Naive thymus-derived CD4-positive, alpha-beta T cell (primary cell): ENCODE results near the gene UCK1. TPM values are rescaled to one million over a fixed set of nuclear protein-coding genes. Genes with fewer than 3 reads are reported as not detected.
A peak's percentile ranks its signal among the peaks of the same experiment; 100 is the strongest.

Source experiments
- ATAC-seq: fragments of 150-1000 bp; cut with Tn5 transposase; 2 replicates; pipeline ENCODE4 v1.10.0; 2021; ENCODE audit warnings: mild to moderate bottlenecking, moderate library complexity
- CTCF ChIA-PET: fragments of 350-600 bp; sonication (Branson Sonifier 250); formaldehyde crosslinking; loops from one replicate; lab custom pipeline; 2021; ENCODE audit warnings: antibody characterized with exemption; lab: Charles Lee
- POLR2A ChIA-PET: fragments of 350-600 bp; sonication (Branson Sonifier 250); formaldehyde crosslinking; loops from one replicate; lab custom pipeline; 2021; ENCODE audit warnings: antibody characterized with exemption, inconsistent platforms; lab: Charles Lee
- DNase-seq, 9 donors: peaks; one replicate each; pipeline versions ENCODE4 v3.0.0 to v3.0.0-alpha.2; 2020 to 2022; ENCODE audit warnings: mixed read lengths in 1 of 9
- H3K27ac ChIP-seq: one replicate; pipeline ENCODE4 v1.7.0; 2013; ENCODE audit warnings: mild to moderate bottlenecking, low read depth, low read length, moderate library complexity
- H3K27me3 ChIP-seq, 2 donors: one replicate each; pipeline ENCODE4 v1.7.0; 2013; ENCODE audit warnings: low read length in 2 of 2, mild to moderate bottlenecking in 2 of 2, moderate library complexity in 2 of 2; ENCODE audit not compliant: control insufficient read depth in 2 of 2, insufficient read depth in 2 of 2
- H3K36me3 ChIP-seq, 3 experiments: 1 replicate in 2 of 3; 2 replicates in 1 of 3; pipeline ENCODE4 v1.7.0; 2013; ENCODE audit warnings: low read length in 3 of 3, mild to moderate bottlenecking in 3 of 3, moderate library complexity in 1 of 3; ENCODE audit not compliant: insufficient read depth in 3 of 3, control insufficient read depth in 2 of 3
- H3K4me1 ChIP-seq, 2 donors: one replicate each; pipeline ENCODE4 v1.7.0; 2013; ENCODE audit warnings: low read length in 2 of 2, mild to moderate bottlenecking in 2 of 2, moderate library complexity in 1 of 2; ENCODE audit not compliant: control insufficient read depth in 2 of 2, insufficient read depth in 2 of 2
- H3K4me3 ChIP-seq: 2 replicates; pipeline ENCODE4 v1.7.0; 2013; ENCODE audit warnings: mild to moderate bottlenecking, low read length
- H3K9me3 ChIP-seq, 3 experiments: 1 replicate in 2 of 3; 2 replicates in 1 of 3; pipeline ENCODE4 v1.7.0; 2013; ENCODE audit warnings: low read length in 3 of 3; ENCODE audit not compliant: control insufficient read depth in 2 of 3
- H3K27ac Mint-ChIP-seq, 9 donors: one replicate each; pipeline ENCODE4 v1.8.0; 2020 to 2022; ENCODE audit warnings: mixed read lengths in 9 of 9, mild to moderate bottlenecking in 8 of 9, moderate library complexity in 5 of 9, inconsistent platforms in 2 of 9
- H3K27me3 Mint-ChIP-seq, 5 donors: one replicate each; pipeline ENCODE4 v1.8.0; 2021 to 2022; ENCODE audit warnings: mixed read lengths in 5 of 5, mild to moderate bottlenecking in 1 of 5
- H3K36me3 Mint-ChIP-seq, 5 donors: one replicate each; pipeline ENCODE4 v1.8.0; 2020 to 2022; ENCODE audit warnings: mixed read lengths in 5 of 5, mild to moderate bottlenecking in 3 of 5, inconsistent platforms in 1 of 5
- H3K4me1 Mint-ChIP-seq, 7 donors: one replicate each; pipeline ENCODE4 v1.8.0; 2020 to 2022; ENCODE audit warnings: mixed read lengths in 7 of 7, mild to moderate bottlenecking in 3 of 7, inconsistent platforms in 1 of 7
- H3K4me3 Mint-ChIP-seq, 10 donors: one replicate each; pipeline ENCODE4 v1.8.0; 2020 to 2022; ENCODE audit warnings: mild to moderate bottlenecking in 10 of 10, mixed read lengths in 10 of 10, moderate library complexity in 6 of 10, inconsistent platforms in 2 of 10
- H3K9me3 Mint-ChIP-seq, 11 donors: one replicate each; pipeline ENCODE4 v1.8.0; 2020 to 2022; ENCODE audit warnings: mixed read lengths in 11 of 11, mild to moderate bottlenecking in 4 of 11, inconsistent platforms in 1 of 11, moderate library complexity in 1 of 11
- intact Hi-C, 2 donors: fragments of 100-400 bp; cut with micrococcal nuclease; formaldehyde crosslinking; loops; one replicate each; pipeline ENCODE4 v1.15.1; 2023
- polyA plus RNA-seq, 2 donors: library from polyadenylated mRNA; unstranded; fragments of 300-500 nt; fragmentation: Illumina TruSeq; gene quantifications; one replicate each; pipeline ENCODE4 v1.2.3, GENCODE V29; 2021
- total RNA-seq, 6 experiments: library from RNA in 5 of 6; stranded (reverse) in 5 of 6; gene quantifications; 1 replicate in 5 of 6; 2 replicates in 1 of 6; pipeline ENCODE4 v1.2.3 and lab custom pipeline; 2021 to 2026

Gene UCK1
- total and polyA plus RNA-seq, 7 experiments from 2014 or later = 21.2 to 40.1 (median 29.3) TPM

GRCh38 chr9:131496844-131497405, 34.1 kb downstream of the UCK1 start:
- Mint-ChIP-seq H3K27ac (peak overlapping the region in 3 of 9 donors; percentile 17 to 98 (median 33)), H3K4me3 (no peak overlapping the region), H3K27me3 (no peaks in the 10 kb centered on the region), H3K9me3 (no peaks in the 10 kb centered on the region), H3K36me3 (peaks cover 0 to 26% (median 12%) of the 10 kb centered on the region in 5 donors), H3K4me1 (peaks cover 27 to 47% (median 45%) of the 10 kb centered on the region in 7 donors)
- H3K27ac ChIP-seq = peak overlapping the region; percentile 88
- no peak overlapping the region for H3K4me3 ChIP-seq
- ChIA-PET CTCF (interaction anchor here (0.6 kb wide), 1 partner anchor 54 kb away, joined by 4 read pairs; no protein-coding TSS in a partner anchor), POLR2A (no interaction called here)
- no peaks in the 10 kb centered on the region for H3K27me3 ChIP-seq
- peaks cover 30% of the 10 kb centered on the region in 2 donors for H3K4me1 ChIP-seq
- no peak for ATAC-seq
- intact Hi-C loops = no loop called here
- DNase-seq = no peak
- H3K36me3 ChIP-seq = peaks cover 17 to 64% (median 20%) of the 10 kb centered on the region in 3 experiments
- no peaks in the 10 kb centered on the region for H3K9me3 ChIP-seq

- no peak for DNase-seq
- Histone ChIP-seq H3K27me3 (no peaks in the 10 kb centered on the region), H3K27ac (no peak overlapping the region), H3K36me3 (peaks cover 18 to 76% (median 28%) of the 10 kb centered on the region in 3 experiments), H3K4me1 (peaks cover 18 to 19% of the 10 kb centered on the region in 2 donors), H3K9me3 (no peaks in the 10 kb centered on the region), H3K4me3 (no peak overlapping the region)
- ATAC-seq = no peak
- Mint-ChIP-seq H3K27ac (peak overlapping the region in 3 of 9 donors; percentile 9 to 32 (median 28)), H3K4me1 (peaks cover 16 to 37% (median 33%) of the 10 kb centered on the region in 7 donors), H3K27me3 (no peaks in the 10 kb centered on the region), H3K9me3 (no peaks in the 10 kb centered on the region), H3K36me3 (peaks cover 5 to 37% (median 18%) of the 10 kb centered on the region in 5 donors), H3K4me3 (no peak overlapping the region)
- intact Hi-C loops = no loop called here
- POLR2A ChIA-PET = no interaction called here
- CTCF ChIA-PET = no interaction called here
Measured at GRCh38 chr9:131495785-131496184, 35.3 kb downstream of the UCK1 start.

GRCh38 chr9:131494296-131494870, 36.7 kb downstream of the UCK1 start:
- ChIA-PET POLR2A (interaction anchor here (0.6 kb wide), 1 partner anchor 18 kb away, joined by 3 read pairs; no protein-coding TSS in a partner anchor), CTCF (no interaction called here)

GRCh38 chr9:131492070-131492469, 39.0 kb downstream of the UCK1 start:
- Histone ChIP-seq H3K27me3 (no peaks in the 10 kb centered on the region), H3K4me1 (no peaks in the 10 kb centered on the region), H3K36me3 (peaks cover 30 to 100% (median 42%) of the 10 kb centered on the region in 3 experiments), H3K4me3 (no peak overlapping the region), H3K9me3 (no peaks in the 10 kb centered on the region), H3K27ac (no peak overlapping the region)
- Mint-ChIP-seq H3K27ac (peak overlapping the region in 6 of 9 donors; percentile 44 to 72 (median 55)), H3K4me1 (peaks cover 0 to 15% (median 10%) of the 10 kb centered on the region in 7 donors), H3K27me3 (no peaks in the 10 kb centered on the region), H3K4me3 (no peak overlapping the region), H3K9me3 (peaks cover 0 to 1% (median 0%) of the 10 kb centered on the region in 11 donors), H3K36me3 (peaks cover 17 to 61% (median 36%) of the 10 kb centered on the region in 5 donors)
- ATAC-seq (no peak), DNase-seq (no peak)
- intact Hi-C loops = no loop called here
- ChIA-PET POLR2A (interaction anchor here (1.1 to 1.3 kb wide), 3 partner anchors 11 to 43 kb away, joined by 3 read pairs; no protein-coding TSS in a partner anchor), CTCF (interaction anchor here (0.5 kb wide), 1 partner anchor 47 kb away, joined by 3 read pairs; no protein-coding TSS in a partner anchor)

More at GRCh38 chr9:131494296-131494870, 36.7 kb downstream of the UCK1 start:
- Histone ChIP-seq H3K9me3 (no peaks in the 10 kb centered on the region), H3K27me3 (no peaks in the 10 kb centered on the region), H3K36me3 (peaks cover 22 to 86% (median 33%) of the 10 kb centered on the region in 3 experiments), H3K4me1 (peaks cover 4 to 6% of the 10 kb centered on the region in 2 donors), H3K27ac (no peak overlapping the region), H3K4me3 (no peak overlapping the region)
- ATAC-seq = no peak
- Mint-ChIP-seq H3K27me3 (no peaks in the 10 kb centered on the region), H3K9me3 (peaks cover 0 to 1% (median 0%) of the 10 kb centered on the region in 11 donors), H3K4me1 (peaks cover 9 to 28% (median 19%) of the 10 kb centered on the region in 7 donors), H3K36me3 (peaks cover 13 to 46% (median 29%) of the 10 kb centered on the region in 5 donors), H3K27ac (peak overlapping the region in 4 of 9 donors; percentile 14 to 77 (median 59)), H3K4me3 (no peak overlapping the region)
- DNase-seq = no peak
- intact Hi-C loops = no loop called here

- ChIA-PET CTCF (no interaction called here), POLR2A (interaction anchor here (1.1 to 1.2 kb wide), 2 partner anchors 12 to 44 kb away, joined by 3 read pairs; no protein-coding TSS in a partner anchor)
- DNase-seq (no peak), ATAC-seq (no peak)
- Histone ChIP-seq H3K27me3 (no peaks in the 10 kb centered on the region), H3K36me3 (peaks cover 33 to 100% (median 42%) of the 10 kb centered on the region in 3 experiments), H3K4me1 (no peaks in the 10 kb centered on the region), H3K27ac (no peak overlapping the region), H3K9me3 (no peaks in the 10 kb centered on the region), H3K4me3 (no peak overlapping the region)
- H3K4me1 Mint-ChIP-seq = peaks cover 0 to 16% (median 11%) of the 10 kb centered on the region in 7 donors
- peak overlapping the region in 2 of 9 donors; percentile 58 to 80 for H3K27ac Mint-ChIP-seq
- H3K27me3 Mint-ChIP-seq = no peaks in the 10 kb centered on the region
- H3K9me3 Mint-ChIP-seq = peaks cover 0 to 1% (median 0%) of the 10 kb centered on the region in 11 donors
- peaks cover 17 to 65% (median 36%) of the 10 kb centered on the region in 5 donors for H3K36me3 Mint-ChIP-seq
- intact Hi-C loops = no loop called here
- no peak overlapping the region for H3K4me3 Mint-ChIP-seq
Measured at GRCh38 chr9:131491001-131491710, 39.9 kb downstream of the UCK1 start.

- CTCF ChIA-PET = no interaction called here
- POLR2A ChIA-PET = no interaction called here
- peak overlapping the region in 4 of 9 donors; percentile 9 to 80 (median 42) for H3K27ac Mint-ChIP-seq
- H3K9me3 Mint-ChIP-seq = peaks cover 0 to 1% (median 0%) of the 10 kb centered on the region in 11 donors
- H3K9me3 ChIP-seq = no peaks in the 10 kb centered on the region
- H3K4me1 ChIP-seq = no peaks in the 10 kb centered on the region
- H3K27me3 Mint-ChIP-seq = no peaks in the 10 kb centered on the region
- ATAC-seq (no peak), DNase-seq (no peak)
- no peak overlapping the region for H3K4me3 ChIP-seq
- intact Hi-C loops = no loop called here
- H3K27ac ChIP-seq = no peak overlapping the region
- H3K36me3 ChIP-seq = peaks cover 40 to 100% (median 44%) of the 10 kb centered on the region in 3 experiments
- H3K36me3 Mint-ChIP-seq = peaks cover 17 to 66% (median 36%) of the 10 kb centered on the region in 5 donors
- peaks cover 0 to 16% (median 11%) of the 10 kb centered on the region in 7 donors for H3K4me1 Mint-ChIP-seq
- H3K27me3 ChIP-seq = no peaks in the 10 kb centered on the region
- H3K4me3 Mint-ChIP-seq = no peak overlapping the region
Measured at GRCh38 chr9:131490514-131490913, 40.5 kb downstream of the UCK1 start.
